PC-3 (cell line): ENCODE measurements around the gene TARS3. TPM values are rescaled to one million over a fixed set of nuclear protein-coding genes. Genes with fewer than 3 reads are reported as not detected.

Source experiments
- ATAC-seq: fragments of 200-7000 bp; cut with Tn5 transposase; 2 replicates; pipeline ENCODE4 v1.9.1; 2020; ENCODE audit warnings: mild to moderate bottlenecking, moderate library complexity
- BruUV-seq: library from RNA; stranded (reverse); fragments of 400-500 nt; replicated peaks from 2 replicates; lab custom pipeline; 2021; lab: Mats Ljungman, UMichigan
- CTCF ChIA-PET: fragments of 300-600 bp; sonication (Branson Sonifier 250); formaldehyde crosslinking; loops from one replicate; lab custom pipeline; 2022; ENCODE audit warnings: antibody characterized with exemption; lab: Charles Lee
- POLR2A ChIA-PET: fragments of 300-600 bp; sonication (Branson Sonifier 250); formaldehyde crosslinking; loops from one replicate; lab custom pipeline; 2022; ENCODE audit warnings: antibody characterized with exemption; ENCODE audit not compliant: unreplicated experiment; lab: Charles Lee
- DNase-seq: peaks from one replicate; pipeline ENCODE4 v3.0.0-alpha.2; 2015
- H2AFZ ChIP-seq: fragments of 300-600 bp; sonication (generic); 2 replicates; pipeline ENCODE4 v1.6.0; 2016; ENCODE audit warnings: antibody characterized with exemption, low read length
- H3F3A ChIP-seq: fragments of 300-600 bp; sonication (generic); one replicate; pipeline ENCODE4 v1.6.0; 2017; ENCODE audit warnings: antibody characterized with exemption, low read length, control low read depth, mild to moderate bottlenecking; ENCODE audit not compliant: unreplicated experiment
- H3K27ac ChIP-seq: fragments of 300-600 bp; sonication (generic); 2 replicates; pipeline ENCODE4 v1.5.1; 2016; ENCODE audit warnings: mild to moderate bottlenecking, low read length
- H3K27me3 ChIP-seq: fragments of 300-600 bp; sonication (generic); 2 replicates; pipeline ENCODE4 v1.6.1; 2016; ENCODE audit warnings: low read length, mixed read lengths
- H3K36me3 ChIP-seq: fragments of 300-600 bp; sonication (generic); 2 replicates; pipeline ENCODE4 v1.6.1; 2016; ENCODE audit warnings: low read depth, mixed run types, low read length, mixed read lengths
- H3K4me1 ChIP-seq: fragments of 300-600 bp; sonication (generic); 2 replicates; pipeline ENCODE4 v1.5.1; 2016; ENCODE audit warnings: low read length; ENCODE audit not compliant: insufficient read depth
- H3K4me2 ChIP-seq: fragments of 300-600 bp; sonication (generic); 2 replicates; pipeline ENCODE4 v1.6.0; 2016; ENCODE audit warnings: low read length
- H3K4me3 ChIP-seq: fragments of 300-600 bp; sonication (generic); 2 replicates; pipeline ENCODE4 v1.5.1; 2016; ENCODE audit warnings: mild to moderate bottlenecking, low read length, mixed read lengths
- H3K79me2 ChIP-seq: fragments of 300-600 bp; sonication (generic); 2 replicates; pipeline ENCODE4 v1.6.1; 2017; ENCODE audit warnings: low read length, mixed read lengths
- H3K9ac ChIP-seq: fragments of 300-600 bp; sonication (generic); 2 replicates; pipeline ENCODE4 v1.6.0; 2016; ENCODE audit warnings: mild to moderate bottlenecking, low read length
- H3K9me2 ChIP-seq: fragments of 300-600 bp; sonication (generic); replicated peaks from 2 replicates; pipeline ENCODE4 v1.6.1; 2016; ENCODE audit warnings: mixed run types, low read length, mixed read lengths
- H3K9me3 ChIP-seq: fragments of 300-600 bp; sonication (generic); 2 replicates; pipeline ENCODE4 v1.6.1; 2016; ENCODE audit warnings: low read length, mixed read lengths
- H4K20me1 ChIP-seq: fragments of 300-600 bp; sonication (generic); 2 replicates; pipeline ENCODE4 v1.6.1; 2016; ENCODE audit warnings: low read length, mixed read lengths
- CTCF ChIP-seq: fragments of 300-600 bp; sonication (generic); conservative IDR thresholded peaks from 2 replicates; pipeline ENCODE4 v1.5.1; 2017; ENCODE audit warnings: antibody characterized with exemption, low read depth, mild to moderate bottlenecking, low read length
- EZH2 ChIP-seq: fragments of 300-600 bp; sonication (generic); IDR thresholded peaks from one replicate; pipeline ENCODE4 v1.6.1; 2017; ENCODE audit warnings: antibody characterized with exemption, mild to moderate bottlenecking, low read length; ENCODE audit not compliant: unreplicated experiment
- EZH2phosphoT487 ChIP-seq: fragments of 300-600 bp; sonication (generic); IDR thresholded peaks from 2 replicates; pipeline ENCODE4 v1.6.1; 2018; ENCODE audit warnings: mild to moderate bottlenecking, antibody characterized with exemption, low read length, borderline replicate concordance
- intact Hi-C: fragments of 100-400 bp; cut with micrococcal nuclease; formaldehyde crosslinking; loops from 2 replicates; pipeline ENCODE4 v1.9.0; 2023
- total RNA-seq: library from RNA; depleted of rRNA; stranded (reverse); fragments of >200 nt; gene quantifications from 2 replicates; pipeline ENCODE4 v1.2.3, GENCODE V29; 2014

Gene TARS3
- total RNA-seq, 1 experiment from 2014 or later, result 5.4 TPM

DNA sequence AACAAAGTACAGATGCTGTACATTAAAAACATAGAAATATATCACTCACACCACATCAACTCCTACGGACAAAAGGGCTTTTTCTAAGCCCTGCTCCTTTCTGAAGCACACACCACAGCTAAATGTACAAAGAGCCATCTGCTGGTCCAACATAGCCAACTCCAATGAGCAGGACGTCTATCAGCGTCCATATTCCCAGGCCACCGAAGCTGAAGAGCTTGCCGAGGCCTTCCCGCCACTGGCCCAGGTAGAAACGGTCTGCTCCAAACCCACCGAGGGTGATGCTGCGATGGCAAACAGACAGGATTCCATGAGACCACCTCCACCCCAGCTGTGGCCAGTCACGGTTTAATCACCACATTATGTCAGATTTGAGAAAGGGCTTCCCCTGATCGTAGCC is 81.9 kb downstream of the TARS3 start:
- Histone ChIP-seq H3K9me3 (no peaks in the 10 kb centered on the region), H4K20me1 (no peaks in the 10 kb centered on the region), H3K4me3 (no peak overlapping the region), H3K9ac (no peak overlapping the region), H3K9me2 (no peaks in the 10 kb centered on the region), H3K4me2 (no peak overlapping the region), H3K79me2 (no peaks in the 10 kb centered on the region), H2AFZ (no peak overlapping the region), H3F3A (no peaks in the 10 kb centered on the region), H3K27ac (no peak overlapping the region), H3K4me1 (peaks cover 12% of the 10 kb centered on the region), H3K27me3 (no peaks in the 10 kb centered on the region), H3K36me3 (peaks cover 42% of the 10 kb centered on the region)
- TF ChIP-seq EZH2, result no peak
- 0 out of 2 replicates have a peak, but pooled peaks have one; percentile 8 for TF ChIP-seq CTCF
- BruUV-seq, result no TSS peak
- CTCF ChIA-PET, result no interaction called here
- POLR2A ChIA-PET, result no interaction called here
- peak; percentile 23; the same call in 1 of the 2 replicates for ATAC-seq
- intact Hi-C loops, result loop anchor here (2.0 kb wide), 1 partner anchor 342 kb away; no protein-coding TSS in a partner anchor
- no peak for DNase-seq

GRCh38 chr15:101641894-101642293 is 82.4 kb downstream of the TARS3 start:
- H3K9me3 ChIP-seq, result no peaks in the 10 kb centered on the region
- no peak overlapping the region for H3K9ac ChIP-seq
- H3K79me2 ChIP-seq, result no peaks in the 10 kb centered on the region
- BruUV-seq, result no TSS peak
- H3F3A ChIP-seq, result no peaks in the 10 kb centered on the region
- no peak overlapping the region for H3K4me3 ChIP-seq
- no peak overlapping the region for H3K4me2 ChIP-seq
- ATAC-seq (peak; percentile 19; the same call in 1 of the 2 replicates), DNase-seq (no peak)
- intact Hi-C loops, result loop anchor here (1.0 to 2.0 kb wide), 5 partner anchors 63 to 353 kb away; partner anchors contain the start of gene SNRPA1
- TF ChIP-seq EZH2phosphoT487 (no peak), CTCF (no peak), EZH2 (no peak)
- H3K36me3 ChIP-seq, result peaks cover 42% of the 10 kb centered on the region
- ChIA-PET POLR2A (no interaction called here), CTCF (no interaction called here)
- H3K4me1 ChIP-seq, result peaks cover 16% of the 10 kb centered on the region
- H3K27me3 ChIP-seq, result no peaks in the 10 kb centered on the region
- H3K27ac ChIP-seq, result no peak overlapping the region
- no peak overlapping the region for H2AFZ ChIP-seq
- H4K20me1 ChIP-seq, result no peaks in the 10 kb centered on the region
- no peaks in the 10 kb centered on the region for H3K9me2 ChIP-seq

- no peak overlapping the region for H2AFZ ChIP-seq
- peak; percentile 96 for TF ChIP-seq CTCF
- TF ChIP-seq EZH2, result no peak
- TF ChIP-seq EZH2phosphoT487, result no peak
- H3K9ac ChIP-seq, result no peak overlapping the region
- no peaks in the 10 kb centered on the region for H3K9me3 ChIP-seq
- no peaks in the 10 kb centered on the region for H3K27me3 ChIP-seq
- CTCF ChIA-PET, result no interaction called here
- POLR2A ChIA-PET, result no interaction called here
- no peaks in the 10 kb centered on the region for H3K9me2 ChIP-seq
- H3K79me2 ChIP-seq, result no peaks in the 10 kb centered on the region
- H3K4me3 ChIP-seq, result no peak overlapping the region
- no peak overlapping the region for H3K4me2 ChIP-seq
- ATAC-seq, result peak; percentile 35; the same call in 1 of the 2 replicates
- peak; percentile 78 for DNase-seq
- H3K4me1 ChIP-seq, result peaks cover 16% of the 10 kb centered on the region
- no TSS peak for BruUV-seq
- no peaks in the 10 kb centered on the region for H3F3A ChIP-seq
- intact Hi-C loops, result loop anchor here (1.0 to 2.0 kb wide), 4 partner anchors 62 to 352 kb away; partner anchors contain the start of gene SNRPA1
- no peak overlapping the region for H3K27ac ChIP-seq
- no peaks in the 10 kb centered on the region for H4K20me1 ChIP-seq
- H3K36me3 ChIP-seq, result peaks cover 37% of the 10 kb centered on the region
Measured at GRCh38 chr15:101641129-101641764, 83.0 kb downstream of the TARS3 start.
